GM08714 (cell line): ENCODE data around the gene HOXA4.

ENCODE experiments used
- H3K4me3 ChIP-seq: fragments of 200-500 bp; sonication (Bioruptor generic); 2 replicates; pipeline ENCODE4 v1.5.1; 2014; ENCODE audit warnings: mild to moderate bottlenecking, low read length, inconsistent platforms
- ZNF274 ChIP-seq: IDR thresholded peaks from 2 replicates; pipeline ENCODE4 v1.6.1; 2012; ENCODE audit warnings: mild to moderate bottlenecking, low read depth, low read length

Gene HOXA4

DNA sequence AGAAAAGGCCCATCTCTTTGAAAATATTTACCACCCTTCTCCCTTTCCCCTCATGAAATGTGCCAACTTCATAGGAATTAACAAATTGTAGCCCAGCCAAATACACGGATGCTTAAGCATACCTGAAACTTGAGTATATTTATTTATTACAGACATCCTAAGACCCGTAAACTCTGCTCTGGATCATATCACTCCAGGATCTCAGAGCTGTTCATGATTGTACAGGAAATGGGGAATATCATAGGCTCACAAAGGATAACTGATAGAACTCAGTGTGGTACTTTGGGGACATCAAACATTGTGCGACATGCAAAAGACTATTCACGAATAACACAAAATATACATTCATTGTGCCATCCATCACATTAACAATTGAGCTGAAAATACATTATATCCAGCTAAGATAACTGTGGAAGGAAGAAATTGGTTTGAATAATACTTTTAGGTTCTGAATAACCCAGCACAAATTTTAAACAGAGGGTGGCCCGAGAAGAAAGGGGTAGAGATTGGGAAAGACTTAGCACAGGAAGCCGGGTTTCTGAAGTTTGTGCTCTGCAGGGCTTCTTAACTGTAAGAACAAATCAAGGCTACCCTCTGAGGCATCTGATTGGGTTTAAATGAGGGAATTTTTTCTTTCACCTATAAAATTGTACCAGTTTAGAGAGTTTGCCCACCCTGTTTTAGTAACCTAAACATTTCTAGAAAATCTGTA is 37.2 kb downstream of the HOXA4 start:
- no peak for TF ChIP-seq ZNF274
- no peak overlapping the region for H3K4me3 ChIP-seq

DNA sequence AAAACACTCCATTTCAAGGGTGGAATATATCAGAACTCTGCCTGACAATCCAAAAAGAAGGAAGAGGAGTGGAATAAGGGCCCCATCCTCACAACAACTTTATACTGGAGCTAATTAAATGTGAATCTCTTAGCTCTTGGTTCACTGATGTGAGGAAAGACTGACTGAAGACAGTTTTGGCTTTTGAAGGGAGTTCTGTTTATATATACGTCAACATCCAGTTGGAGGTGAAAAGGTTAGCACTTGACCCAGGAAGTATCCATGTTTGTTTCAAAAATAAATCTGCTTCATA is 37.8 kb downstream of the HOXA4 start:
- H3K4me3 ChIP-seq, result no peak overlapping the region
- no peak for TF ChIP-seq ZNF274

DNA sequence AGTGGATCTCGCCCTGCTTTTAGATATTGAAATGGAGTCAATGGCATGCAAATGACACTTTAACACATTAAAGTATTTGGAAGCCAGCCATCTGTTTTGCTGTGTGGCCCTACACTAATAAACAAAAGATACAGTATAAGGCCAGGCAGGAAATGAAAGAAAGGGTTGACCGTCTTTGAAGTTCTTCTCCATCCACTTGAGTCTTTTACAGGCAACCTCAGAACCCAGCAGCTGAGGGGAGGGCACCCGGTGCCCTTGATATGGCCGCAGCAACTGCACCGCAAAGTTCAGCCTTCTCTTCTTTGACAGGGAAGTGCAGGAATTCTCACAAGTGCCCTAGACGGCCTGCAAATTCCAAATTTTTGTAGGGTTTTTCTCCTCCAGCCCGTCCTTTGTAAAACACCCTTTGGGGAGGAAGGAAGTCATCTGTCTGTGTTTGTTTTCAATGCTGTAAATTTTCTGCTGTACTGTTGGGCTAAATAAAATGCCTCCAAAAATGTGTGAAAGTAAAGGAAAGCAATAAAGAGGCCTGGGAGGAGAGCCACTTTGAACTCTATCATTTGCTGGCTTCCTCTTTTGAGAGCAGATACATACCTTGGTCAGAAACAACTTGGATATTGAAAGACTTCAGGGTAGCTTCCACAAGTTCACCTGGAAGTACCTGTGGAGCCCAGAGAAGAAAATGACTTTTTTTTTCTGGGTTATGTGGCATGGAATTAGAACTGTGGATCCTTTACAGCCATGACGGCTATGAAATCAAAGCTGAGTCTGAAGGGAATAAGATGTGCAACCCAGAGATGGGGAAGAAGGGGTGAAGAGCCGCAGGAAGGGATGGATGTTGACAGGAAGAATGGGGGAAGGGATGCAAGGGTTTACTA is 38.4 kb downstream of the HOXA4 start:
- no peak for TF ChIP-seq ZNF274
- H3K4me3 ChIP-seq, result no peak overlapping the region

DNA sequence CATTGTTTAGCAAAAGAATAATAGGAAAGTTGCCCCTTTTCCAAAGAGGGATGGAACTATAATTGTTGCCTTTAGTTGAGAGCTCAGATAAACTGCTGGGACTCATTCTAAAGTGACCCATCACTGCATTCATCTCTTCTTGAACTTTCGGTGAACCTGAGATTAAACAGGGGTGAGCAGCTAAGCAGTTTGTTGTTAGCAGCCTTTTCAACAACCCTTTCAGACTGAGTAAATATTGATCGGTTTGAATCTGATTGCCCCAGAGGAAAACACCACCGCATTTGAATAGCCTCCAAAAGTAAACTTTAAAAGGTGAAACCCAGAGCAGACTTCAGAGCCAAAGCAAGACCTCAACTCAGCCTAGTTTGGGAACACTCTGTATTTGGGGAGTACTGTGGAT is 39.5 kb downstream of the HOXA4 start:
- TF ChIP-seq ZNF274, result no peak
- no peak overlapping the region for H3K4me3 ChIP-seq

DNA sequence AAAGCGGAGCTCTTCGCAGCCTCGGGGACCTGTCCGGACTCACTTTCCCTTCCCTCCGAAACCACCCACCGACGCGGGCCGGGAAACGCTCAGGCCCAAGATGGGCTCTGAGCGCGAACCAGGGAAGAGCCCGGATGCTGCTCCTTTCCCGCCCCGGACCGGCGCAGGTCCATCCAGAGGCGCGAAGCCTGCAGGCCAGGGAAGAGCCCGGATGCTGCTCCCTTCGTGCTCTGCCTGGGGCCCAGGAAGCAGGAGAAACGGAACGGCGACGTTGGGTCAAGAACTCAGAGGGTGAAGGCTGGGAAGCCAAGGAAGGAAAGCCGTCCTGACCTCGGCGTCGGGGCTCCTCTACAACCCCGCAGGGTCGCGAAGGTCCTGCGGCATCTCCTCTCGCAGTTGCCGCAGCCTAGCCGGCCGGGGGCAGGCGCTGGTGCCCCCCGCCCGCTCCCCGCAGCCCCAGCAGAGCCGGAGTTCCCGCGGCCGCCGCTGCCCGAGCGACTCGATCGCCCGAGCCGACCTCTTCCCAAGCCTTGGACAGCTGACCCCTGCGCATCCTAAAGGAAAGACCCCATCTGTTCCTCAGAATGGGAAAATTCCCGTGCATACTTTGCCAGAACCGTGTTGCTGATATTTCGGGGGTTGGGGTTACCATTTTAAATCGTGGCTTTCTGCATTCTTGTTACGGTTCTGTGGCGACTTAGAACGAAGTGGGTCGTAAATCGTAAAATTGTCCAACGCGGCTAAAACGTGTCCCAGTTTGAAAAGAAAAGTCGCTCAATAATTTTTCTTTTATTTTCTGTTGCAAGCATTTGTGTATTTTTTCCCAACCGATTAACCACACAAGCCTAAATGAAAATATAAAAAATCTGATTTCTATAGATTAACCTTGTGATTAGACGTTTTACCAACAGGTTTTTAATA is 42.3 kb downstream of the HOXA4 start:
- H3K4me3 ChIP-seq, result no peak overlapping the region
- no peak for TF ChIP-seq ZNF274

DNA sequence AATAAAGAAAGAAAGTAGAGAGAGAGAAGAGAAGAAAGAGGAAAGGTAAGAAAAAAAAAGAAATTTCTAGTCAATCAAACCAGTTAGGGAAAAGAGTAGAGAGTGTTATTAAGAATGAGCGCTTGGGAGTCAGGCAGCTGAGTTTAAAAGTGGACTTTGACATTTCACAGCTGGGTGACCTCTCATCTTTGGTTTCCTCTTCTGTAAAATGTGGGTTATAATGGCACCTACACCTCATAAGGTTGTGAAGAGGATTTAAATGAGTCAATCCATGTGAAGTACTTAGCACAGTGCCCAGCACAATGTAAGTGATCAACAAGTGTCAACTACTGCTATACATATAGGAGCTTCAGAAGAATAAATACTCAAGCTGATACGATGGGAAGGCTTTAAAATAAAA is 46.9 kb downstream of the HOXA4 start:
- TF ChIP-seq ZNF274, result no peak
- H3K4me3 ChIP-seq, result no peak overlapping the region

DNA sequence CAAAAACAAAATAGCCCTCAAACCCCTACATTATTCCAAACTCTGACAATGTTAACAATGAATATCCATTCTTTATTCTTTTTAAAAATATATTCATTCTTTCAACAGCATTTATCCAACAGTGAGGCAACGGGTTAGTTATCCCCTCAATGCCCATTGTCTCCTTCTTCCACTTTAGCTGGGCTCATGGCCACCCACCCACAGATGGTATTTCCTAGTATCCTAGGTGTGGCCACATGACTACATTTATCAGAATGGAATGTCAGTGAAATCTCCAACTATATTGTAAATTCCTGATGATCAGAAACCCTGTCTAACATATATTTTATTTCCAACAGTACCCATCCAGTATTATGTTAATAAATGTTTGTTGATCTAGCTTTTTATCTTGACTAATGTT is 48.4 kb downstream of the HOXA4 start:
- H3K4me3 ChIP-seq, result no peak overlapping the region
- no peak for TF ChIP-seq ZNF274

DNA sequence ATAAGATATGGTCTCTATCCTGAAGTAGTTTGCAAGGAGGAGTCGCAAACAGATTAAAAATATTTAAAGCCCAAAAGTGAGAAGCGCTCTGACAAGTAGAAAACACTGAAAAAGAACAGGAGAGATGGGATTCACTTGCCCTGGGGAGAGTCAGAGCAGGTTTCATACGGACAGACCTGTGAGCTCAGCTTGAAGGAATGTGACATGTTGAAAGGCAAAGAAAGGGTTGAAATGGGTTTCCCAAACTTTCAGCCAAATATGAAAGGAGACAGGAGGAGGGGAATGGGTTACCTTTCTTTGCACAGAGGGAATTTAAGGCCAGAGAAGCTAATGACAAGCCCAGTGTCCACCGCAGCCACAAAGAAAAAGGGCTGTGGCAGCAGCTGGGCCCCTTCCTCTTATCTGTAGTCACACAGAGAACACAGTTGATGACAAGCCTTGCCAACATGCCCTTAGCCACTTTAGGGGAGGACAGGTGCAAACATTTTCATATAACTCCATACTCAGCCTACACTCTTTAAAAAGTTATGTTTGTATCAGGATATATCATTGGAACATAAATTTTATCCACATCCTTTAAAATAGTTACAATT is 49.6 kb downstream of the HOXA4 start:
- no peak for TF ChIP-seq ZNF274
- H3K4me3 ChIP-seq, result no peak overlapping the region

DNA sequence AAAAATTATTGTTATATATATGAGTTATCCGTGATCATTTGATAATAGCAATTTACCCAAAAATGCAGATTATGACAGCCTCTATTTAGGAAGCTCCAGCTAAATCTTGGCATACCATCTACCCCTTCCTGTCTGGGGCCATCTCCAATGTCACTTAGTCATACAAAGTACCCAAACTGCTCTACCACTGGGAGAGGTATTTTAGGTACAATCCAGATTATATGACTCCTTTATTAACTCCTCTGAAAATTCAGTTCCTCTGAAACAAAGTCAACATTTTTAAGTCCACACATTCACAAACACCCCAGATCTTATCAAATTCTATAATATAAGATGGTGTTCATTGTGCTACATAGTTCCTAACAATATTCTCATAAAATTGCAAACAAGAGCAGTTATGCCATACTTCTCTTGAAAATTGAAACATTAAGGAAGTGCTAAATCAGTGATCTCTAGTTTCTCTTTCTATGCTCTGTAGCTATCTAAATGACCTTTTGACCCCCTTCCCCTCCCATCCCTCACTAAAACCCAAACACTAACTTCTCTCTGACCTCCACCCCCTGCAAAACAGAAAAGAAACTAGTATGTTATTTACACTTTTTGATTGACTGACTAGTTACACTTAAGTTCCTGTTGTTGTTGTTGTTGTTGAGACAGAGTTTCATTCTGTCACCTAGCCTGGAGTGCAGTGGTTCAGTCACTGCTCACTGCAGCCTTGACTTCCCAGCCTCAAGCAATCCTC is 51.2 kb downstream of the HOXA4 start:
- no peak for TF ChIP-seq ZNF274

DNA sequence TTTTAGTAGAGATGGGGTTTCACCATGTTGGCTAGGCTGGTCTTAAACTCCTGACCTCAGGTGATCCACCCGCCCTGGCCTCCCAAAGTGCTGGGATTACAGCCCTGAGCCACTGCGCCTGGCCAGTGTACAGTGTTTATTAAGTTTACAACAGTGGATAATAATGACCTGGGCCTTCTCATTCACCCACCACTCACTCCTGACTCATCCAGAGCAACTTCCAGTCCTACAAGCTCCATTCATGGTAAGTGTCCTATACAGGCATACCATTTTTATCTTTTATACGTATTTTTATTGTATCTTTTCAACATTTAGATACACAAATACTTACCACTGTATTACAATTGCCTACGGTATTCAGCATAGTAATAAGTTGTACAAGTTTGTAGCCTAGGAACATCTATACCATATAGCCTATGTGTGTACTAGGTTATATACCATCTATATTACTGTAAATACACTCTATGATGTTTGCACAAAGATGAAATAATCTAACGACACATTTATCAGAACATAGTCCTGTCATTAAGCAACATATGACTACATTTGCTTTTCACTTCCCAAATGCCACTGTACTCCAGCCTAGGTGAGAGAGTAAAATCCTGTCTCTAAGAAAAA is 51.8 kb downstream of the HOXA4 start:
- TF ChIP-seq ZNF274, result no peak
- no peak overlapping the region for H3K4me3 ChIP-seq

More for the DNA sequence above, 51.2 kb downstream of the HOXA4 start:
- H3K4me3 ChIP-seq, result no peak overlapping the region
